Measurements from ENCODE around the gene PSMC2. TPM values are rescaled to one million over a fixed set of nuclear protein-coding genes. Genes with fewer than 3 reads are reported as not detected.
"Not testable (repeated sequence)": the region's sequence is repeated elsewhere in the genome, so short reads cannot be mapped to it uniquely, and the experiment has no call there.

PSMC2 gene
- total RNA-seq, 1 donor from 2014 or later, result 95.0 TPM

DNA sequence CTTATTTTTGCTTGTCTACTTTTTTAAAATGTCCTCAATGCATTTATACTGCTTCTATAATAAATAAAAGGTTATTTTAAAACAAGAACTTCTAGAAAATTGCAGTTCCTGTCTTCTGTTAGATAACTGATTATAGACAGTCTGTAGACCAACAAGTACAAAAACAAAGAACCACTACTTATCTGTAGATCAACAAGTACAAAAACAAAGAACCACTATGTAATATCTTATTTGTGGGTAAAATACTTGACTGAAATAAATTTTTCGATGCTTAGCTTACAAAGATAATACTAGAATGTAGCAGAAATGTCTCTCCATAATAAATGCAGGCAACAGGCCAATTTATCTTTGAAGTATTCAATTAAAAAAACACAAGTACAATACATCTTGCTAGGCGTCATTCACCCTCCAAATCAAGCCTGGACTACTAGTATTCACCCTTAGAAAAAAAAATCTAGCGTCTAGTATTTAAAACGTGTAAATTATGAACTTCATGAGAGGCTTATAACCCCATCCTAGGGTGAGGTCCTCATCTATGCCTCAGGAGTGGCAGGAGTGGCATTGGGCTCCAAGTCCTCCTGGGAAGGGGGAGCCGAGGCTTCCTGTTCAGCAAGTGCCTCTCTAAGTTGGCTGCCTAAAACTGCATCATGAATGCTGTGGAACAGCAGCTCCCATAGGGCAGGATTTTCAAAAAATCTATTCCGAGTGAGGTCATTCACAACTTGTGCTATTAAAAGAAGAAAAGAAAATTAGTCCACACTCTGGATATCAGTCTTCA lies 26.6 kb downstream of the PSMC2 start:
- FAIRE-seq (no peak), DNase-seq (ENCODE audit: low spot score in 2 of 2) (no peak)

GRCh38 chr7:103379270-103379975 lies 32.0 kb downstream of the PSMC2 start:
- no peak for FAIRE-seq
- no peak for DNase-seq (ENCODE audit: low spot score in 2 of 2)

DNA sequence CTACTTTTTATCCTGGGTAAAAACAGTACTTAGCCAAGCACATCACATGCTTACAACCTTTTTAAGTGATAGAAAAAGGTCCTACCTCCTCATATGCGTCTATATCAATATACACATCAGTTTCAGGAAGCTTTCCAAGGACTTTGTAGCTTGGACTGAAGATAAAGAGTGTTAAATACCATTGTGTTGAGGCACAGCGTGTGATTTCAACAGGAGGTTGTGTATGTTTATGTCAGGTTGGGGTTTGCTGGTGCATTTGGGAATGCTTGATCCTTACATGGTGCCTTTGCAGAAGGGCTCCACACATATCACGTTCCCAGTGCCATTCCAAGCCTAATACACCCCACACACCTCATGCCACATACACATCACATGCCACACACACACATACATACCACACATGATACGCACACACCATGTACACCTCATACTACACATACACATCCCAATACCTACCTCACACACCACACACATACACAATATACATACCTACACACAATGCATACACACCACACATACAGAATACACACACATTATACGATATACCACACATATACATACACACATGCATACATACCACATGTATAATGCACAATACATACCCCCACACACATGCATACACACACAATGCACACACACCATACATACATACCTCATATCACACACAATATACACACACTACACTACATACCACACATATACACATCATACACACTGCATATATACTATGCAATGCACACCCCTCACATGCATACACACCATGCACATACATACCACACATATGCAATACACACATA lies 33.1 kb downstream of the PSMC2 start:
- DNase-seq (ENCODE audit: low spot score in 2 of 2) (no peak), FAIRE-seq (no peak)

GRCh38 chr7:103381280-103382031 lies 34.0 kb downstream of the PSMC2 start:
- FAIRE-seq, result no peak

DNA sequence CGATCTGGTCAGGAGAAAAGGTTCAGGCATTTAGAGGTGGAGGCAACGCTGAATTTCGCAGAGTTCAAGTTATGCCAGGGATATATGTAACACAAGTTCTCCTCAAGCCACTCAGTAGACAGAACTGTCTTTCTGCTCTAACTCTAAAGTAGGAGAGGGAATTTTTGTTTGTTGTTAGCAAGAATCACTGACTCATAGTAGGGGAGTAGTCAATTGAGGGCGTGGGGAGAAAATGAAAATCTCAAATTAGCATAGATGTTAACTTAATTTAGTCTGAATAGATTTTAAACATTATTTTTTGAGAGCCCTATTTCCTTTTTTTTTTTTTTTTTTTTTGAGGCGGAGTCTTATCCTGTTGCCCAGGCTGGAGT lies 34.6 kb downstream of the PSMC2 start:
- DNase-seq (ENCODE audit: low spot score in 2 of 2) (no peak), FAIRE-seq (no peak)

More at GRCh38 chr7:103381280-103382031, 34.0 kb downstream of the PSMC2 start:
- DNase-seq (ENCODE audit: low spot score in 2 of 2), result no peak

- FAIRE-seq (no peak), DNase-seq (ENCODE audit: low spot score in 2 of 2) (no peak)
Measured at GRCh38 chr7:103387242-103387641, 39.8 kb downstream of the PSMC2 start.

DNA sequence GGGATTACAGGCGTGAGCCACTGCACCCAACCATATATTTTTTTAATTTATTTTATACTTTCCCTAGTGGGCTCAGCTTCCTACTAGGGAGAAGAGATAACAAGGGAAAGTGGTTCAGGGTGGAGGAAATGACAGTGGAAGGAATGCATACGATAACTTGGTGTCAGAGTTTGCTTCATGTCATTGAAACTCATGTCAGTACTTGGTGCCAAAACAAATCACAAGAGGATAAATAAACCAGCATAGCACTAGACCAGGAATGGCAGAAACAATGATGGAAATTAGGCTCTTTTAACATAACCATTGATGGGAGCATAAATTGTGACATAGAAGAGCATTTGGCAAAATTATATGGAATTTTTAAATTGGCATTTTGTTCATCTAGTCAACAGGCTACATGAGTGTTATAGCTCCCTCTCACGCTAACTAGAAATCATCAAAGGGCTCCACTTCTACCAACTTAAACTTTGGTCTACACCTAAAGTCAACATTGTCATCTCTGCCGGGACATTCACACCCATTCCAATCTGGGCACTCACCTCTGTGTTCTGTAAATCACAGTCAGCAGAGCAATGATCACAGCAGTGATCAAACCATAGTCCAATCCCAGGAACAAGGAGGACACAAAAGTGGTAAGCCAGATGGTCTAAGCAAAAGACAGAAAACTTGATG lies 41.2 kb downstream of the PSMC2 start:
- FAIRE-seq (no peak), DNase-seq (ENCODE audit: low spot score in 2 of 2) (no peak)

GRCh38 chr7:103389263-103389662 lies 41.8 kb downstream of the PSMC2 start:
- DNase-seq (ENCODE audit: low spot score in 2 of 2), result no peak
- FAIRE-seq, result no peak

DNA sequence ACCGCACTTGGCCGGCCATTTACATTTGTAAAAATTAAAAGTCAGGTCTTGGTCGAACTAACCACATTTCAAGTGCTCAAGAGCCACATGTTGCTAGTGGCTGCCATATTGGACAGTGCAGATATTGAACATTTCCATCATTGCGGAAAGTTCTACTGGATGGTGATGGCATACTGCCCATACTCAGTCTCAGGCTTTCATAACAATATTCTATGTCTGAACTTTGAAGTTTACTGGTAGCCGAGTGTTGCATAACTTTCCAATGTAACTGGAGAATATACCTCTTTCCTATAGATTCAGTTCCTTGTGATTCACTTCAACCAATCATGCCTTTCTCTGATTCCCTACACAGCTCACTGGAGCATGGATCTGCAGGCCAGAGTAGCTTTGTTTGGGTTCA lies 43.7 kb downstream of the PSMC2 start:
- FAIRE-seq (no peak), DNase-seq (ENCODE audit: low spot score in 2 of 2) (no peak)

- DNase-seq (ENCODE audit: low spot score in 2 of 2) (no peak), FAIRE-seq (no peak)
Measured at GRCh38 chr7:103391976-103392375, 44.5 kb downstream of the PSMC2 start.

GRCh38 chr7:103394566-103394965 lies 47.1 kb downstream of the PSMC2 start:
- FAIRE-seq, result no peak
- DNase-seq (ENCODE audit: low spot score in 2 of 2), result no peak

GRCh38 chr7:103395071-103395470 lies 47.6 kb downstream of the PSMC2 start:
- no peak for DNase-seq (ENCODE audit: low spot score in 2 of 2)
- no peak for FAIRE-seq

DNA sequence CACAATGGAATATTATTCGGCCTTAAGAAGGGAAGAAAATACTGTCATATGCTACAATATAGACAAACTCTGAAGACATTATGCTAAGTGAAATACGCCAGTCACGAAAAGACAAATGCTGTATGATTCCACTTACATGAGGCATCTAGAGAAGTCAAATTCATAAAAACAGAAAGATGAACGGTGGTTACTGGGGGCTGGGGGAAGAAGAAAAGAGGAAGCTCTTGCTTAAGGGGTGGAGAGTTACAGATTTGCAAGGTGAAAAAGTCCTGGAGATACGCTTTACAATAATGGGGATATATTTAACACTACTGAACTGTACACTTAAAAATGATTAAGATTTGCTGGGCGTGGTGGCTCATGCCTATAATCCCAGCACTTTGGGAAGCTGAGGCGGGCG lies 49.0 kb downstream of the PSMC2 start:
- DNase-seq (ENCODE audit: low spot score in 2 of 2) (no peak), FAIRE-seq (no peak)

GRCh38 chr7:103398483-103399127 lies 51.2 kb downstream of the PSMC2 start:
- FAIRE-seq (no peak), DNase-seq (ENCODE audit: low spot score in 2 of 2) (no peak)

DNA sequence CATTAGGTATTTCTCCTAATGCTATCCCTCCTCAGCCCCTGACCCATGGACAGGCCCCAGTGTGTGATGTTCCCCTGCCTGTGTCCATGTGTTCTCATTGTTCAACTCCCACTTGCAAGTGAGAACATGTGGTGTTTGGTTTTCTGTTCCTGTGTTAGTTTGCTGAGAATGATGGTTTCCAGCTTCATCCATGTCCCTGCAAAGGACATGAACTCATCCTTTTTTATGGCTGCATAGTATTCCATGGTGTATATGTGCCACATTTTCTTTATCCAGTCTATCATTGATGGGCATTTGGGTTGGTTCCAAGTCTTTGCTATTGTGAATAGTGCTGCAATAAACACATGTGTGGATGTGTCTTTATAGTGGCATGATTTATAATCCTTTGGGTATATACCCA lies 52.2 kb downstream of the PSMC2 start:
- not testable (repeated sequence) for FAIRE-seq; DNase-seq (ENCODE audit: low spot score in 2 of 2)

GRCh38 chr7:103405789-103406613 lies 58.6 kb downstream of the PSMC2 start:
- DNase-seq (ENCODE audit: low spot score in 2 of 2); FAIRE-seq: not testable (repeated sequence)

- FAIRE-seq (no peak), DNase-seq (ENCODE audit: low spot score in 2 of 2) (no peak)
Measured at GRCh38 chr7:103412151-103412550, 64.7 kb downstream of the PSMC2 start.

DNA sequence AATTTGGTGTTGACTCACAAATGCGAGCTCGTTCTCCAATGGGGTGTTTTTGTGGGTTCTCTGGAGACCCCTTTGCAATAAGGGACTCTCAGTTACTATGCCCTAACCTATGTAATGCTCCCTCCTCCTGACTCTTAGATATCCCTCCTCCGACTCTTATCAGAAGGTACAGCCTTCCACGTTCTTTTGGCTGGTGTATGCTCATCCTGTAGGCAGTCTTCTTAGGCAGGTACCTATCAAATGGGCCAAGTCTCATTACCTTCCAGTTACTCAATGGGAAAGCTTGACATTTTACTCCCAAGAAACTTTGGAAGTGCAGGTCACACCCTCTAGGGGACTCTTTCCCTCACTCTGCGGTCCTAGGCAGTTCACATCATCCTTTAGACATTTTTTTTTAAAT lies 66.0 kb downstream of the PSMC2 start:
- DNase-seq (ENCODE audit: low spot score in 2 of 2) (no peak), FAIRE-seq (no peak)

GRCh38 chr7:103418241-103418640 lies 70.8 kb downstream of the PSMC2 start:
- no peak for DNase-seq (ENCODE audit: low spot score in 2 of 2)
- FAIRE-seq, result no peak

All from frontal cortex (tissue), 4 donors.